Sigmoid colon (tissue), 4 donors: ENCODE results near the gene UNKL.

Source experiments
- CTCF ChIP-seq, 4 experiments: fragments of 450-650 bp in 3 of 4; fragments of 200-600 bp in 1 of 4; IDR thresholded peaks; one replicate each; pipeline ENCODE4 v1.5.1; 2016 to 2019; ENCODE audit warnings: antibody characterized with exemption in 4 of 4, mild to moderate bottlenecking in 3 of 4, moderate library complexity in 2 of 4
- EP300 ChIP-seq, 4 donors: sonication (generic); formaldehyde crosslinking; IDR thresholded peaks; one replicate each; pipeline ENCODE4 v1.6.1; 2017; ENCODE audit warnings: antibody characterized with exemption in 4 of 4

GRCh38 chr16:1378087-1378803 is 36.3 kb downstream of the UNKL start:
- TF ChIP-seq CTCF (IDR thresholded peaks at IDR 0.05) (no peak), EP300 (IDR thresholded peaks at IDR 0.05) (no peak)
